NCI-H460 (cell line): ENCODE measurements around the gene PNO1. TPM values are rescaled to one million over a fixed set of nuclear protein-coding genes. Genes with fewer than 3 reads are reported as not detected.
"Not testable (repeated sequence)": the region's sequence is repeated elsewhere in the genome, so short reads cannot be mapped to it uniquely, and the experiment has no call there.

Source experiments
- DNase-seq: peaks from one replicate; pipeline ENCODE4 v3.0.0-alpha.2; 2016; ENCODE audit warnings: low read depth; ENCODE audit errors: extremely low read depth
- total RNA-seq: library from RNA; depleted of rRNA; stranded (reverse); fragments of >200 nt; shearing (Covaris generic); gene quantifications from 2 replicates; pipeline ENCODE4 v1.2.3, GENCODE V29; 2014

Gene PNO1
- total RNA-seq, 1 experiment from 2014 or later: 61.6 TPM

GRCh38 chr2:68156419-68156818, 1.3 kb upstream of the PNO1 start:
- DNase-seq: no peak

GRCh38 chr2:68157002-68157401, 686 bp upstream of the PNO1 start:
- DNase-seq: no peak

- no peak for DNase-seq
Measured at GRCh38 chr2:68158134-68158447, 403 bp downstream of the PNO1 start.

- DNase-seq: no peak
Measured at GRCh38 chr2:68163641-68164040, 6.0 kb downstream of the PNO1 start.

GRCh38 chr2:68167186-68167585, 9.5 kb downstream of the PNO1 start:
- no peak for DNase-seq

- no peak for DNase-seq
Measured at GRCh38 chr2:68169308-68169707, 11.6 kb downstream of the PNO1 start.

- DNase-seq: no peak
Measured at GRCh38 chr2:68171146-68171545, 13.5 kb downstream of the PNO1 start.

- no peak for DNase-seq
Measured at GRCh38 chr2:68171684-68172083, 14.0 kb downstream of the PNO1 start.

- no peak for DNase-seq
Measured at GRCh38 chr2:68172521-68172920, 14.8 kb downstream of the PNO1 start.

- no peak for DNase-seq
Measured at GRCh38 chr2:68172990-68173700, 15.5 kb downstream of the PNO1 start.

- DNase-seq: not testable (repeated sequence)
Measured at GRCh38 chr2:68175210-68175609, 17.5 kb downstream of the PNO1 start.

GRCh38 chr2:68176657-68177056, 19.0 kb downstream of the PNO1 start:
- DNase-seq: no peak

- DNase-seq: no peak
Measured at GRCh38 chr2:68177541-68177940, 19.9 kb downstream of the PNO1 start.

- no peak for DNase-seq
Measured at GRCh38 chr2:68178432-68178831, 20.7 kb downstream of the PNO1 start.

GRCh38 chr2:68178954-68179627, 21.4 kb downstream of the PNO1 start:
- DNase-seq: no peak

- DNase-seq: no peak
Measured at GRCh38 chr2:68182902-68183301, 25.2 kb downstream of the PNO1 start.

- peak; percentile 43 for DNase-seq
Measured at GRCh38 chr2:68185541-68186164, 28.0 kb downstream of the PNO1 start.

GRCh38 chr2:68187329-68187728, 29.6 kb downstream of the PNO1 start:
- DNase-seq: no peak

GRCh38 chr2:68188831-68189230, 31.1 kb downstream of the PNO1 start:
- DNase-seq: no peak

- DNase-seq: no peak
Measured at GRCh38 chr2:68189991-68190784, 32.5 kb downstream of the PNO1 start.

- peak; percentile 73 for DNase-seq
Measured at GRCh38 chr2:68190991-68191731, 33.5 kb downstream of the PNO1 start.
